ENCODE measurements around the gene RETN.

Gene RETN

DNA sequence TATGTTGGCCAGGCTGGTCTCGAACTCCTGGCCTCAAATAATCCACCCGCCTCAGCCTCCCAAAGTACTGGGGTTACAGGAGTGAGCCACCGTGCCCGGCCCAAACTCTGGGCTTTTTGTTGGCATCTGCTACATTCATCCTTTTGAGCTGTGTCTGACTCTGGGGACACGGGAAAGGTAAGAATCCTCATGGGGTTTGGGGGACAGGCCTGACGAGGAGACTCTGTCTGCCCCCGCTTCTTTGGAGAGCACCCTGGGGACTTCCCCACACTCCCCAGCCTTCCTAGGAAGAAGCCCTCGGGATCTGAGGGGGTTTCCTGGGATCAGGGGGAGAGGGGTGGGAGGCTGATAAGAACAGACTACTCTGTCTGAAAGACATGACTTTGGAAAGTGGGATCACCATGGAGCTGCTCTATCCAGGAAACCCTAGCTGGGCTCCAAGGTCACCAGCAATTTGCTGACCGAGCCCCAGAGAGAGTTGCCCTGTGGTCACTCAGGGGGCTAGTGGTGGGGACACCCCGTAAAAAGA, 41.1 kb downstream of the RETN start:
- DNase-seq: no peak

DNA sequence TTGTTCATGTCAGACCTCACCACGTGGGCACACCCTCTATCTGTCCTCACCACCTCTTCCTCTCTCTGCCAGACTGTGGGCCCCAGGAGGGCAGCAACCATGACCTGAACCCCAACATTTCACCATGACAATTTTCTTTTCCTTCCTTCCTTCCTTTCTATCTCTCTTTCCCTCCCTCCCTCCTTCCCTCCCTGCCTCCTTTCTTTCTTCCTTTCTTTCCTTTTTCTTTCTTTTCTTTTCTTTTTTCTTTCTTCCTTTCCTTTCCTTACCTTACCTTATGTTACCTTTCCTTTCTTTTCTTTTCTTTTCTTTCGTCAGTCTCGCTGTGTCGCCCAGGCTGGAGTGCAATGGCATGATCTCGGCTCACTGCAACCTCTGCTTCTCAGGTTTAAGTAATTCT, 41.8 kb downstream of the RETN start:
- no peak for DNase-seq

DNA sequence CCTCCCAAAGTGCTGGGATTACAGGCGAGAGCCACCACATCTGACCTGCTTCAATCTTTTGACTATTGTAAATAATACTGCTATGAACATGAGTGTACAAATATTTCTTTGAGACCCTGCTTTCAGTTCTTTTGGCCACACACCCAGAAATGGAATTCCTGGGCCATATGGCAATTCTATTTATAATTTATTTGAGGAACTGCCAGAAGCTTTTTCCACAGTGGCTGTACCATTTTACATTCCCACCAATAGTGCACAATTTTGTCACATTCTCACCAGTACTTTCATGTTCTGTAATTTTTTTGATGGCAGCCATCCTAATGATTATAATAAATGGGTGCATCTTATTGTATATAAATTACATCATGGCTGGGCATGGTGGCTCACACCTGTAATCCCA, 46.8 kb downstream of the RETN start:
- no peak for DNase-seq

DNA sequence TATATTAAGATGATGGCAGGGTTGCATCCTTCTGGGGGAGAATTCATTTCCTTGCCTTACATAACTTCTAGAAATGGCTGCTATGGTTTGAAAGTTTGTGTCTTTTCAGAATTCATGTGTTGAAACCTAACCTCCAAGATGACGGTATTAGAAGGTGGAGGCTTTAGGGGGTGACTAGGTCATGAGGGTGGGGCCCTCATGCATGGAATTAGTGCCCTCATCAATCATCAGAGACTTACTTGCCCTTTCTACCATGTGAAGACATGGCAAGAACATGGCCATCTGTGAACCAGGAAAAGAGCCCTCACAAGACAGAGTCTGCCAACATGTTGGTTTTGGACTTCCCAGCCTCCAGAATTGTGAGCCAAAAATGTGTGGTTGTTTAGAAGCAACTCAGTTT, 47.9 kb downstream of the RETN start:
- DNase-seq: no peak

DNA sequence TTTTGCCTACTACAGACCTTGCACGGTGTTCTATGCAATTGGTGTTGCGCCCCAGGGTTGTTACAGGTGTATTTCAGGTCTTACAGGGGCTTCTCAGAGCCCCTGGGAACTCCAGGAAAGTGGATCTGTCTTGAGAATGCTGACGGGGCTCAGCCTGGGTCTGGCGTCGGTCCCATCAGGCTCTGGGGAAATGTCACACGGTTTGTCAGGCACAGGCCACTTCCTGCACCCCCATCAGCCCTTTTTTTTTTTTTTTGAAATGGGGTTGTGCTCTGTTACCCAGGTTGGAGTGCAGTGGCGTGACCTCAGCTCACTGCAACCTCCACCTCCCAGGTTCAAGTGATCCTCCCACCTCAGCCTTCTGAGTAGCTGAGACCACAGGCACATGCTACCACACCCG, 49.8 kb downstream of the RETN start:
- DNase-seq: no peak

All from NCI-H510A treated with DMSO at 0.1 percent for 48 hours (cell line).